GM21423 (cell line): ENCODE results near the gene PRR30.
"Not testable (repeated sequence)": the region's sequence is repeated elsewhere in the genome, so short reads cannot be mapped to it uniquely, and the experiment has no call there.

Experiments used
- ATAC-seq: cut with Tn5 transposase; IDR thresholded peaks from one replicate; pipeline ENCODE4 v1.9.1; 2021; ENCODE audit warnings: mild to moderate bottlenecking, moderate library complexity; ENCODE audit not compliant: unreplicated experiment

The PRR30 gene

GRCh38 chr2:27130396-27130795 is 8.8 kb downstream of the PRR30 start:
- ATAC-seq = no peak

GRCh38 chr2:27128668-27129571 is 10.3 kb downstream of the PRR30 start:
- ATAC-seq = no peak

DNA sequence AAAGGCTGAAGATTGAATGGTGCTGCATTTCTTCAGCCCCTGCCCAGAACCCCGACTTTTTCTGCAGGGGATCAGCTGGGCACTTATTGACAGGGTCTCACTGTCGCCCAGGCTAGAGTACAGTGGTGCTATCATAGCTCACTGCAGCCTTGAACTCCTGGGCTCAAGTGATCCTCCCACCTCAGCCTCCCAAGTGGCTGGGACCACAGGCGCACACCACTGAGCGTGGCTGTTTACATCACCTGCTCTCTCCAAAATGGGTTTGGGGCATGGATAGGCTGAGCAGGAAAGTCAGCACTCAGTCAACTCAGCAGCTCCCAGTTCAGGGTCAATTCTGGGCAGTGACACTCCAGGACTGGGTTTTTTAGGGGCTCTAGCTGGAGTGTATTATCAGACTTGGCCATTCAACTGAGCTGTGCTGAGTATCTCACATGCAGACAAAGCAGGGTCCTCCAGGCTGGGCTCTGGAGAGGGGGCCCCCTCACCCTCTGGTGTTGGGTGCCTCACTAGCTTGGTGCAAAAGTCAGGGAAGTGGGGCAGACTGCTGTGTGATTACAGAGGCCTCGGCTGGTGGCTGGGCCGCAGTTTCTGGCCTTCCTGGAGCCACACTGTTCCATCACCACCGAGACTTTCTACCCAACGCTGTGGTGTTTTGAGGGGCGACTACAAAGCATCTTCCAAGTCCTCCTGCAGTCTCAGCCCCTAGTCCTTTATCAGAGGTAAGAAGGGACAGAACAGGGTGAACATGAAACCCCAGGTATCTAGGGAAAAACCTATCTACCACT is 11.1 kb downstream of the PRR30 start:
- ATAC-seq = no peak

GRCh38 chr2:27126252-27126710 is 12.9 kb downstream of the PRR30 start:
- no peak for ATAC-seq

GRCh38 chr2:27125104-27125503 is 14.1 kb downstream of the PRR30 start:
- no peak for ATAC-seq

DNA sequence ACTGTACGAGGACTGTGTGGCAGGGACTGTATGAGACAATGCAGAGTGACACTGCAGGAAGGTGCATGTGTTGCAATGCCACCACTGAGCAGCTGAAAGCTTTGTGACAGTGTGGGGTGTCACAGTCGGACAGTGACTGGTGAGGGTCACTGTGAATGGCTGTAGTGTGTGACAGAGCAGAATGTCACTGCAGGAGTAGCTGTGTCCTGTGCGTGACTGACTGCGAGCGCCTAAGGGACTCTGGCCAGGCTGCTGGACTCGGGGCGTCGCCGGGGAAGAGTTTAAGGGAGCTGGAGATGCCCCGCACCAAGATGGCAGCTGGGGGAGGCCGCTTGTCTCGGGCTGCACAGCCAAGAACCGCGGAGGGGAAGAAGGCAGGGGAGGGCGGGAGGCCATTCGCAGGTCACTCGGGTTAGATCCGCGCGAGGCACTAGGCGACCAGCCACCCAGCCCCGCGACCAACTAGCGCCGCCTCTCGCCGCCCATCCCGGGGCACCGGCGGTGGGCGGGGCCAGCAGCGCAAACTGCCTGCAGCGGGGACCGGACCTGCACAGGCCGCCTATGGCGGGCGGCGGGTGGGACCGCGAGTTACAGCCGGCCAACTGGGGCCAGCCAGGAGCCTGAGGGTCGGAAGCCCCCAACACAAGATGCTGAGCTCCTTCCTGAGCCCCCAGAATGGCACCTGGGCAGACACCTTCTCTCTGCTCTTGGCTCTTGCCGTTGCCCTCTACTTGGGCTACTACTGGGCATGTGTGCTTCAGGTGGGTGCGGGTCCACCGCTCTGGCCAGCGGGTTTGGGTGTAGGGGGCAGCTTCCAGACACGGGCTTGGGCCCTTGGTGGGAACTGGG is 15.7 kb downstream of the PRR30 start, which contains the start of gene ABHD1:
TSS of gene ABHD1 (plus strand) at position 514 of the 849 bp plus-strand sequence. CDS start at position 648, 134 bp downstream.
- ATAC-seq = no peak

DNA sequence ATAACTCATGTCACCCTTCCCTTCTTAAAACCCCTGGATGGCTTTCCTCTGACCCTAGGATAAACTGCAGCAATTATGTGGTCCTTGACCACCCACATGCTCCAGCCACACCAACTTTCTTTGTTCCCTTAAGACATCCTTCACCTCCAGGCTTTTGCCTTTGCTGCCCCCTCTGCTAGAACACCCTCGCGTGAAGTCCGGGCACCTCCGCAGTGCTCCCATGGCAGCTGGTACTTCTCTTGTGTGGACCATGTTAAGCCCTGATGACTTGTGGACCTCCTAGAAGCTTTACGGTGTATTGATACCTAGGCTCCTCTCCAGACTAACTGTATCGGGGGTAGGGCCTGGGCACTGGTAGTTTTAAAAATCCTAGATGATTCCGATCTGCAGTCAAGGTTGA is 16.4 kb downstream of the PRR30 start:
- ATAC-seq = no peak

- no peak for ATAC-seq
Observed at GRCh38 chr2:27121906-27122305, 17.3 kb downstream of the PRR30 start.

DNA sequence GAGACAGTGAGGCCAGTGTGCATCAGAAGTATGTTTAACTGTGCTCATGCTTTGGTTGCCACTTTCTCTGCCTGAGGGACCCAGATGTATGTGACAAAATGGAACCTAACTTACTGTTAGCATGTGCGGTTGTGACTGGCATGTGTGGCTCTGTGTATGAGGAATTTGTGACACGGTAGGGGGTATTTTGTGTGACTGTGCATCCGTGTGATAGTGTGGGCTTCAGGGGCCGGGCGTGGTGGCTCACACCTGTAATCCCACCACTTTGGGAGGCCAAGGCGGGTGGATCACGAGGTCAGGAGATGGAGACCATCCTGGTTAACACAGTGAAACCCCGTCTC is 19.9 kb downstream of the PRR30 start:
- ATAC-seq = not testable (repeated sequence)

- ATAC-seq = no peak
Observed at GRCh38 chr2:27118525-27119329, 20.5 kb downstream of the PRR30 start, which contains the start of gene CGREF1. TSS of gene CGREF1 (minus strand) at chr2:27119128. CDS start at chr2:27104366, 14,762 bp downstream.

DNA sequence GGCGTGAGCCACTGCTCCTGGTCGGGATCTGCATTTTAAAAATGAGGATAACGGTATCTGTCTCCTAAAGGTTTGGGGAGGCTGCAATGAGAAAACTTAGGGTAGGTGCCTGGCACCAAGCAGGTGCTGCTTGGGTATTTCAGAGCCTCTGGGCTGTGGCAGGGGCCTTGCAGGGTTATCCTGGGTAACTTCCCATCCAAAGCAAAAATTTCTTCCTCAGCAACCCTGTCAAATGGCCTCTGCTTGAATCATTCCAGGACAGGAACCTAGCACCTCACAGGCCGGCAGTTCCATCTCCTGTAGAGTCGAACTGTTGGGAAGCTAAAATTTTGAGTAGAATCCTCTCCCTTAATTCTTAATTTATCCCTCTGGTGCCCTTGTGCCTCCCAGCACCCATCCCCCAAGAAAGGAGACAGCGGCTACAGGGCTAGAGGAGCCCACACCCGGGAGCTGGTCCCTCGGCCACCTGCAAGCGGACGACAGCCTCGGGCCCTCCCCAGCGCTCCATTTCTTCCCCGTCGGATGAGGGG is 21.1 kb downstream of the PRR30 start:
- ATAC-seq = no peak

GRCh38 chr2:27115519-27115918 is 23.7 kb downstream of the PRR30 start:
- no peak for ATAC-seq

GRCh38 chr2:27111392-27112078 is 27.7 kb downstream of the PRR30 start:
- not testable (repeated sequence) for ATAC-seq

GRCh38 chr2:27110603-27111352 is 28.4 kb downstream of the PRR30 start:
- ATAC-seq = not testable (repeated sequence)

DNA sequence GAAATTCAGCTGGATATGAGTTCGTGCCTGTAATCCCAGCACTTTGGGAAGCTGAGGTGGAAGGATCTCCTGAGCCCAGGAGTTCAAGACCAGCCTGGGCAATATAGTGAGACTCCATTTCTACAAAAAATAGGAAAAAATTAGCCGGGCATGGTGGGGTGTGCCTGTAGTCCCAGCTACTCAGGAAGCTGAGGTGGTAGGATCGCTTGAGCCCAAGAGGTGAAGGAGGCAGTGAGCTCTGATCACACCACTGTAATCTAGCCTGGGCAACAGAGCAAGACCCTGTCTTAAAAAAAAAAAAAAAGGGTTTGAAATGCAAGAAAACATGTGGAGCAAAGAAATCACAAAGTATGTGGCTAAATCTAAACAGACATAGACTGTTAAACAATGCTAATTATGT is 30.1 kb downstream of the PRR30 start:
- ATAC-seq = no peak

- no peak for ATAC-seq
Observed at GRCh38 chr2:27108221-27108620, 31.0 kb downstream of the PRR30 start.

DNA sequence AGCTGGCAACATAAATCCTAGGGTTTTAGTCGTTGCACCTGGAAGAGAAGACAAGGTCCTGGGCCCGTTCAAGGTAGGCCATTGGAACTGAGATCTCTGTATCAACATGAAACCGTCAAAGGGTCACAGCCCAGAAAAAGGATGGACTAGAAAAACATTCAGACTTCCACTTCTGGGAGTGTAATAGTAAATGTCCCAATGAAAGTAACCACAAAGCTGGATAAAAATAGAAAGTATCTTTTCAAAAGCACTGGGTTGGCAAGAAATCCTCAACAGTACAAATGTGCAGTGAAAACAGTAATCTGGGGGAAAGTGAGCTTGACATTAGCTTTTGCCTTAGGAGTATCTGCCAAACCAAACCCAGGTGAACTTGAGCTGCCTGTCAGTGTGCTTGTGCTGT is 33.2 kb downstream of the PRR30 start:
- ATAC-seq = no peak

DNA sequence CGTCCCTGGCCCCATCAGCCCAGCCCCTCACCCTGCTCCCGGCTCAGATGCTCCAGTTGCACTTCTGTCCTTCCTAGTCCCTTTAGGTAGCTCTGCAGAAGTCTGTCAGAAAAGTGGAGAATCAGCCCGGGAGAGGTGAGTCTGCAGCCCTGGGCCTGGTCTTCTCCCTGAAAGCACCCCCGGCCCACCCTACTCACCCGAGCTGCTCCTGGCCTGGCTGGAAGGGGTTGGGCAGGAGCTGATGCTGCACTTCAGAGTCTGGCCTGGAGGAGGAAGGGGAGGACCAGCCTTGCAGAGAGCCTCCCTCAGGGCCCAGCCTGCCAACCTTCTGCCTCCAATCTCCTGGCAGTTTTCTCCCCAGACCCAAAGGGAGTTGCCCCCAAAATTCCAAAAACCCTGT is 36.9 kb downstream of the PRR30 start:
- ATAC-seq = no peak
